ENCODE measurements around the gene NEU1. TPM values are rescaled to one million over a fixed set of nuclear protein-coding genes. Genes with fewer than 3 reads are reported as not detected.

The NEU1 gene
- total RNA-seq, 1 experiment from 2014 or later: 15.1 TPM

DNA sequence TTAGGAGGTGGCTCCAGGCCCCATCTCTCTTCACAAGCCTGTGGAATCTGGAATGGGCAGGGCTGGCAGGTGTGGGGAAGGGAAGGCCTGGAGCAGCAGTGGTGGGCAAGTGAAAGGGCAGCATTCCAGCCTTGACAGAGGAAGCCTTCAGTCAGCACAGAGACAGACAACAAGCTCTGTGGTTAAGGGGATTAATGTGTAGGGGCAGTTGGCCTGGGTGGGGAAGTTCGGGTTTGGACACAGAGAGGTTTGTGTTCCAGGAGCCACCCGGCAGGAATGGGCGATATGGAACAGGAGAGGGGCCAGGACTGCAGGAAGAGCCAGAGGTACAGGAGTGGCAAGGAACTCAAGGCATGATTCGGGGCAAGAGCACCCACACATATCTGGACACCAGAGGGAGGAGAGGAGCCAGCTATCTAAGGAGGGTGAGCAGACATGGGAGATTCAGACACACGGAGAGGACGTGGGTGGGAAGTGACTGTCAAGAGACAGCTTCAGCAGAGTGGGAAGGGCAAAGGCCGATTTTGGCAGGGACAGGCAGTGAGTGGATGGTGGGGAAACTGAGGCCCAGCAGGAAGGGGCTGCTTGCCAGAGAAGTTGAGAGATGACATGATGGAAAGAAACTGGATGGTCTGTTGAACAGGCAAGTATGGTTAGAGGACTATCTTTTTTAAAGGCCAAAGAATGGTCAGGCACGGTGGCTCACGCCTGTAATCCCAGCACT is 18.7 kb upstream of the NEU1 start:
- ChIA-PET CTCF (no interaction called here), POLR2A (no interaction called here)
- no peak for DNase-seq (ENCODE audit: low read depth, low spot score)

More for the DNA sequence above, 18.7 kb upstream of the NEU1 start:
- Histone ChIP-seq H3K36me3 (ENCODE audit: control insufficient read depth in 1 of 2, insufficient read depth in 2 of 2, low read length in 2 of 2) (peaks cover 35 to 47% of the 10 kb centered on the region in 2 experiments), H4K20me1 (ENCODE audit: insufficient read depth) (no peaks in the 10 kb centered on the region), H3K9ac (ENCODE audit: low read length) (no peak overlapping the region), H3K9me3 (ENCODE audit: control insufficient read depth in 1 of 2, insufficient read depth in 1 of 2, low read depth in 1 of 2, low read length in 2 of 2) (no peaks in the 10 kb centered on the region), H3K79me2 (ENCODE audit: insufficient read depth, low read length) (no peaks in the 10 kb centered on the region), H3K27me3 (ENCODE audit: insufficient read depth, low read length) (no peaks in the 10 kb centered on the region), H2AFZ (ENCODE audit: low read depth, low read length, poor library complexity, severe bottlenecking) (no peak overlapping the region), H3K27ac (ENCODE audit: low read depth, low read length) (no peak overlapping the region), H3K4me1 (ENCODE audit: control insufficient read depth in 1 of 2, insufficient read depth in 2 of 2, low read length in 2 of 2) (no peaks in the 10 kb centered on the region), H3K4me2 (ENCODE audit: low read length) (no peak overlapping the region), H3K4me3 (replicated peaks in 1 of 2; ENCODE audit: low read depth in 1 of 2, low read length in 2 of 2) (no peak overlapping the region), H3K9me2 (ENCODE audit: insufficient read depth) (no peaks in the 10 kb centered on the region)
- RAD21 ChIA-PET (ENCODE audit: low non-redundant PET in 1 of 2, low total read pairs in 2 of 2, uncharacterized antibody in 2 of 2, unreplicated experiment in 2 of 2): no interaction called here
- intact Hi-C loops (cut with micrococcal nuclease): no loop called here
- ATAC-seq: no peak
- no peak for TF ChIP-seq ELF1 (IDR thresholded peaks at IDR 0.05; ENCODE audit: borderline replicate concordance, low read depth)
- no peak for TF ChIP-seq EZH2 (IDR thresholded peaks at IDR 0.05)
- no peak for TF ChIP-seq POLR2A (IDR thresholded peaks at IDR 0.05; ENCODE audit: borderline replicate concordance, extremely low read depth, insufficient read depth, insufficient read length)
- no peak for TF ChIP-seq SIN3A (IDR thresholded peaks at IDR 0.05; ENCODE audit: low read depth)
- TF ChIP-seq RAD21 (IDR thresholded peaks at IDR 0.05; ENCODE audit: low read depth): no peak
- no peak for TF ChIP-seq JUND (IDR thresholded peaks at IDR 0.05)
- TF ChIP-seq, protein P1, sequence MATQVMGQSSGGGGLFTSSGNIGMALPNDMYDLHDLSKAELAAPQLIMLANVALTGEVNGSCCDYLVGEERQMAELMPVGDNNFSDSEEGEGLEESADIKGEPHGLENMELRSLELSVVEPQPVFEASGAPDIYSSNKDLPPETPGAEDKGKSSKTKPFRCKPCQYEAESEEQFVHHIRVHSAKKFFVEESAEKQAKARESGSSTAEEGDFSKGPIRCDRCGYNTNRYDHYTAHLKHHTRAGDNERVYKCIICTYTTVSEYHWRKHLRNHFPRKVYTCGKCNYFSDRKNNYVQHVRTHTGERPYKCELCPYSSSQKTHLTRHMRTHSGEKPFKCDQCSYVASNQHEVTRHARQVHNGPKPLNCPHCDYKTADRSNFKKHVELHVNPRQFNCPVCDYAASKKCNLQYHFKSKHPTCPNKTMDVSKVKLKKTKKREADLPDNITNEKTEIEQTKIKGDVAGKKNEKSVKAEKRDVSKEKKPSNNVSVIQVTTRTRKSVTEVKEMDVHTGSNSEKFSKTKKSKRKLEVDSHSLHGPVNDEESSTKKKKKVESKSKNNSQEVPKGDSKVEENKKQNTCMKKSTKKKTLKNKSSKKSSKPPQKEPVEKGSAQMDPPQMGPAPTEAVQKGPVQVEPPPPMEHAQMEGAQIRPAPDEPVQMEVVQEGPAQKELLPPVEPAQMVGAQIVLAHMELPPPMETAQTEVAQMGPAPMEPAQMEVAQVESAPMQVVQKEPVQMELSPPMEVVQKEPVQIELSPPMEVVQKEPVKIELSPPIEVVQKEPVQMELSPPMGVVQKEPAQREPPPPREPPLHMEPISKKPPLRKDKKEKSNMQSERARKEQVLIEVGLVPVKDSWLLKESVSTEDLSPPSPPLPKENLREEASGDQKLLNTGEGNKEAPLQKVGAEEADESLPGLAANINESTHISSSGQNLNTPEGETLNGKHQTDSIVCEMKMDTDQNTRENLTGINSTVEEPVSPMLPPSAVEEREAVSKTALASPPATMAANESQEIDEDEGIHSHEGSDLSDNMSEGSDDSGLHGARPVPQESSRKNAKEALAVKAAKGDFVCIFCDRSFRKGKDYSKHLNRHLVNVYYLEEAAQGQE (IDR thresholded peaks at IDR 0.05; ENCODE audit: low read depth): no peak
- TF ChIP-seq TCF7L2 (IDR thresholded peaks at IDR 0.05; ENCODE audit: borderline replicate concordance, extremely low read depth, insufficient read depth, insufficient read length): no peak
- TF ChIP-seq, protein P2, sequence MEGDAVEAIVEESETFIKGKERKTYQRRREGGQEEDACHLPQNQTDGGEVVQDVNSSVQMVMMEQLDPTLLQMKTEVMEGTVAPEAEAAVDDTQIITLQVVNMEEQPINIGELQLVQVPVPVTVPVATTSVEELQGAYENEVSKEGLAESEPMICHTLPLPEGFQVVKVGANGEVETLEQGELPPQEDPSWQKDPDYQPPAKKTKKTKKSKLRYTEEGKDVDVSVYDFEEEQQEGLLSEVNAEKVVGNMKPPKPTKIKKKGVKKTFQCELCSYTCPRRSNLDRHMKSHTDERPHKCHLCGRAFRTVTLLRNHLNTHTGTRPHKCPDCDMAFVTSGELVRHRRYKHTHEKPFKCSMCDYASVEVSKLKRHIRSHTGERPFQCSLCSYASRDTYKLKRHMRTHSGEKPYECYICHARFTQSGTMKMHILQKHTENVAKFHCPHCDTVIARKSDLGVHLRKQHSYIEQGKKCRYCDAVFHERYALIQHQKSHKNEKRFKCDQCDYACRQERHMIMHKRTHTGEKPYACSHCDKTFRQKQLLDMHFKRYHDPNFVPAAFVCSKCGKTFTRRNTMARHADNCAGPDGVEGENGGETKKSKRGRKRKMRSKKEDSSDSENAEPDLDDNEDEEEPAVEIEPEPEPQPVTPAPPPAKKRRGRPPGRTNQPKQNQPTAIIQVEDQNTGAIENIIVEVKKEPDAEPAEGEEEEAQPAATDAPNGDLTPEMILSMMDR (IDR thresholded peaks at IDR 0.05 in 2 of 3, conservative IDR thresholded peaks at IDR 0.05 in 1 of 3; ENCODE audit: borderline replicate concordance in 1 of 3, insufficient read depth in 1 of 3, low read depth in 2 of 3, low read length in 2 of 3): no peak
- BruUV-seq (replicated peaks): no TSS peak

Data from HCT116 (cell line).